ENCODE results near the gene SLC50A1. TPM values are rescaled to one million over a fixed set of nuclear protein-coding genes. Genes with fewer than 3 reads are reported as not detected.

SLC50A1 gene
- total RNA-seq, 1 experiment from 2014 or later, result 24.9 TPM

DNA sequence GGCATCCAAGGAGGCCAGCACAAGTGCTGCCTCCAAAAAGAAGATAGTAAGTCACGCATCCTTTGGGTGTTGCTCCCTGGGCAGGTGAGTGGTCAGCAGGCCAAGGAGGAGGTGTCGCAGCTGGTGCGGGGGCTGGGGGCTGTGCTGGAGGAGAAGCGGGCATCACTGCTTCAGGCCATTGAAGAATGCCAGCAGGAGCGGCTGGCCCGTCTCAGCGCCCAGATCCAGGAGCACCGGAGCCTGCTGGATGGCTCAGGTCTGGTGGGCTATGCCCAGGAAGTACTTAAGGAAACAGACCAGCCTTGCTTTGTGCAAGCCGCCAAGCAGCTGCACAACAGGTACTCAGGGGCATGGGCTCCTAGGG lies 42.2 kb downstream of the SLC50A1 start:
- Histone ChIP-seq H3K14ac (ENCODE audit: insufficient read depth, low read length) (no peak overlapping the region), H3K9ac (ENCODE audit: extremely low read depth, insufficient read length, low read length) (no peak overlapping the region), H2AFZ (ENCODE audit: low read length) (no peak overlapping the region), H4K5ac (ENCODE audit: insufficient read length, low read depth, low read length) (no peak overlapping the region), H3K18ac (ENCODE audit: insufficient read length, low read depth, low read length) (no peak overlapping the region), H2BK20ac (ENCODE audit: low read depth, low read length, poor library complexity, severe bottlenecking) (no peak overlapping the region), H2BK15ac (ENCODE audit: low read depth, low read length) (no peak overlapping the region), H4K91ac (ENCODE audit: insufficient read length, low read depth, low read length) (no peak overlapping the region), H3K56ac (ENCODE audit: insufficient read length, low read depth, low read length) (no peak overlapping the region), H2BK5ac (ENCODE audit: insufficient read length, low read length) (no peak overlapping the region), H3K79me1 (ENCODE audit: insufficient read depth, low read depth, low read length, poor library complexity, severe bottlenecking) (no peaks in the 10 kb centered on the region), H3K27me3 (ENCODE audit: insufficient read depth, low read length) (no peaks in the 10 kb centered on the region), H3K4ac (ENCODE audit: low read depth, low read length) (no peak overlapping the region), H4K8ac (replicated peaks; ENCODE audit: insufficient read length, low read depth, low read length) (no peak overlapping the region), H3K9me3 (ENCODE audit: control insufficient read depth, low read depth, low read length) (no peaks in the 10 kb centered on the region), H3K23me2 (ENCODE audit: insufficient read length, low read depth, low read length, poor library complexity, severe bottlenecking) (peaks cover 14% of the 10 kb centered on the region), H3K27ac (ENCODE audit: insufficient read length, low read depth, low read length) (no peak overlapping the region), H2AK5ac (ENCODE audit: insufficient read length, low read length) (no peak overlapping the region), H3T11ph (ENCODE audit: low read length) (no peak overlapping the region), H3K23ac (ENCODE audit: insufficient read length, low read depth, low read length) (no peak overlapping the region), H4K20me1 (ENCODE audit: control insufficient read depth, insufficient read depth, insufficient read length) (no peaks in the 10 kb centered on the region), H2BK120ac (ENCODE audit: low read depth, low read length, poor library complexity, severe bottlenecking) (no peak overlapping the region), H3K4me1 (ENCODE audit: insufficient read depth, low read length) (no peaks in the 10 kb centered on the region), H2BK12ac (ENCODE audit: insufficient read length, low read depth, low read length) (no peak overlapping the region), H3K79me2 (ENCODE audit: insufficient read depth, low read length) (no peaks in the 10 kb centered on the region), H3K4me2 (ENCODE audit: insufficient read depth, insufficient read length, low read length) (no peak overlapping the region)
- no peak for DNase-seq
- Mint-ChIP-seq H3K27me3 (ENCODE audit: low read depth) (no peaks in the 10 kb centered on the region; the same call in none of the 2 replicates), H3K9me3 (no peaks in the 10 kb centered on the region), H3K36me3 (ENCODE audit: insufficient read depth in 1 of 3, low read depth in 3 of 3) (peaks cover 38 to 57% (median 53%) of the 10 kb centered on the region in 3 experiments), H3K27ac (no peak overlapping the region), H3K4me3 (no peak overlapping the region; a peak in 1 of 5 replicates), H3K4me1 (peaks cover 15 to 28% of the 10 kb centered on the region in 2 experiments)
- TF ChIP-seq, protein P1, sequence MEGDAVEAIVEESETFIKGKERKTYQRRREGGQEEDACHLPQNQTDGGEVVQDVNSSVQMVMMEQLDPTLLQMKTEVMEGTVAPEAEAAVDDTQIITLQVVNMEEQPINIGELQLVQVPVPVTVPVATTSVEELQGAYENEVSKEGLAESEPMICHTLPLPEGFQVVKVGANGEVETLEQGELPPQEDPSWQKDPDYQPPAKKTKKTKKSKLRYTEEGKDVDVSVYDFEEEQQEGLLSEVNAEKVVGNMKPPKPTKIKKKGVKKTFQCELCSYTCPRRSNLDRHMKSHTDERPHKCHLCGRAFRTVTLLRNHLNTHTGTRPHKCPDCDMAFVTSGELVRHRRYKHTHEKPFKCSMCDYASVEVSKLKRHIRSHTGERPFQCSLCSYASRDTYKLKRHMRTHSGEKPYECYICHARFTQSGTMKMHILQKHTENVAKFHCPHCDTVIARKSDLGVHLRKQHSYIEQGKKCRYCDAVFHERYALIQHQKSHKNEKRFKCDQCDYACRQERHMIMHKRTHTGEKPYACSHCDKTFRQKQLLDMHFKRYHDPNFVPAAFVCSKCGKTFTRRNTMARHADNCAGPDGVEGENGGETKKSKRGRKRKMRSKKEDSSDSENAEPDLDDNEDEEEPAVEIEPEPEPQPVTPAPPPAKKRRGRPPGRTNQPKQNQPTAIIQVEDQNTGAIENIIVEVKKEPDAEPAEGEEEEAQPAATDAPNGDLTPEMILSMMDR (conservative IDR thresholded peaks at IDR 0.05), result no peak
- no CpG with 5 or more reads among the region's 9 CpGs for WGBS (ENCODE audit: extremely low coverage, insufficient read length, low lambda C conversion rate)
